ENCODE data around the gene CORO1C.

GRCh38 chr12:108630481-108631207 is 100.7 kb downstream of the CORO1C start:
- TF ChIP-seq, protein P1, sequence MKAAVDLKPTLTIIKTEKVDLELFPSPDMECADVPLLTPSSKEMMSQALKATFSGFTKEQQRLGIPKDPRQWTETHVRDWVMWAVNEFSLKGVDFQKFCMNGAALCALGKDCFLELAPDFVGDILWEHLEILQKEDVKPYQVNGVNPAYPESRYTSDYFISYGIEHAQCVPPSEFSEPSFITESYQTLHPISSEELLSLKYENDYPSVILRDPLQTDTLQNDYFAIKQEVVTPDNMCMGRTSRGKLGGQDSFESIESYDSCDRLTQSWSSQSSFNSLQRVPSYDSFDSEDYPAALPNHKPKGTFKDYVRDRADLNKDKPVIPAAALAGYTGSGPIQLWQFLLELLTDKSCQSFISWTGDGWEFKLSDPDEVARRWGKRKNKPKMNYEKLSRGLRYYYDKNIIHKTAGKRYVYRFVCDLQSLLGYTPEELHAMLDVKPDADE (conservative IDR thresholded peaks at IDR 0.05; ENCODE audit: control insufficient read depth, low read depth, low read length), result no peak
- no peak for TF ChIP-seq JUNB (CRISPR knock-in tag; conservative IDR thresholded peaks at IDR 0.05)
- TF ChIP-seq MNT (conservative IDR thresholded peaks at IDR 0.05), result no peak
- TF ChIP-seq U2AF1 (optimal IDR thresholded peaks at IDR 0.05; ENCODE audit: low read depth, low read length), result no peak
